GM12865 (cell line): Measurements from ENCODE around the gene SPEM2.

Source experiments
- DNase-seq: peaks from one replicate; pipeline ENCODE4 v3.0.0; 2010; ENCODE audit warnings: low read depth
- H3K4me3 ChIP-seq: 2 replicates; pipeline ENCODE4 v1.5.1; 2011; ENCODE audit warnings: mild to moderate bottlenecking, low read depth, low read length, control low read depth
- TF ChIP-seq, protein P1 (sequence below): IDR thresholded peaks from 2 replicates; pipeline ENCODE4 v1.5.1; 2011; ENCODE audit warnings: low read length, control low read depth, low read depth, inconsistent platforms; ENCODE audit not compliant: insufficient read depth; ENCODE audit errors: missing control alignments

The SPEM2 gene

DNA sequence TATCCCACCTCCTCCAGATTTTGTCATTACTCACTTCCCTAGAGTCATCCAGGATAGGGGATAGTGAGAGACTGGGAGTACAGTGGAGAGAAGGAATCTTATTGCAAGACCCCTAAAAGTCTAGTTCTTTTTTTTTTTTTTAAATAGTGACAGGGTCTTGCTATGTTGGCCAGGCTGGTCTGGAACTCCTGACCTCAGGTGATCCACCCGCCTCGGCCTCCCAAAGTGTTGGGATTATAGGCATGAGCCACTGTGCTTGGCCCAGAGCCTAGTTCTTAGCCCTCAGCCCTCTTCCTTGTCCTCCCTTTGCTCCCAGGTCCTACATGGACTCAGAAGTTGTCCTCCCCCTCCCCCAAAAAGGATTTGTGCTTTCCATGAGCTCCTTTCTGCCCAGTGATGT is 16.7 kb downstream of the SPEM2 start:
- no peak overlapping the region for H3K4me3 ChIP-seq
- TF ChIP-seq, protein P1, sequence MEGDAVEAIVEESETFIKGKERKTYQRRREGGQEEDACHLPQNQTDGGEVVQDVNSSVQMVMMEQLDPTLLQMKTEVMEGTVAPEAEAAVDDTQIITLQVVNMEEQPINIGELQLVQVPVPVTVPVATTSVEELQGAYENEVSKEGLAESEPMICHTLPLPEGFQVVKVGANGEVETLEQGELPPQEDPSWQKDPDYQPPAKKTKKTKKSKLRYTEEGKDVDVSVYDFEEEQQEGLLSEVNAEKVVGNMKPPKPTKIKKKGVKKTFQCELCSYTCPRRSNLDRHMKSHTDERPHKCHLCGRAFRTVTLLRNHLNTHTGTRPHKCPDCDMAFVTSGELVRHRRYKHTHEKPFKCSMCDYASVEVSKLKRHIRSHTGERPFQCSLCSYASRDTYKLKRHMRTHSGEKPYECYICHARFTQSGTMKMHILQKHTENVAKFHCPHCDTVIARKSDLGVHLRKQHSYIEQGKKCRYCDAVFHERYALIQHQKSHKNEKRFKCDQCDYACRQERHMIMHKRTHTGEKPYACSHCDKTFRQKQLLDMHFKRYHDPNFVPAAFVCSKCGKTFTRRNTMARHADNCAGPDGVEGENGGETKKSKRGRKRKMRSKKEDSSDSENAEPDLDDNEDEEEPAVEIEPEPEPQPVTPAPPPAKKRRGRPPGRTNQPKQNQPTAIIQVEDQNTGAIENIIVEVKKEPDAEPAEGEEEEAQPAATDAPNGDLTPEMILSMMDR: no peak
- no peak for DNase-seq

DNA sequence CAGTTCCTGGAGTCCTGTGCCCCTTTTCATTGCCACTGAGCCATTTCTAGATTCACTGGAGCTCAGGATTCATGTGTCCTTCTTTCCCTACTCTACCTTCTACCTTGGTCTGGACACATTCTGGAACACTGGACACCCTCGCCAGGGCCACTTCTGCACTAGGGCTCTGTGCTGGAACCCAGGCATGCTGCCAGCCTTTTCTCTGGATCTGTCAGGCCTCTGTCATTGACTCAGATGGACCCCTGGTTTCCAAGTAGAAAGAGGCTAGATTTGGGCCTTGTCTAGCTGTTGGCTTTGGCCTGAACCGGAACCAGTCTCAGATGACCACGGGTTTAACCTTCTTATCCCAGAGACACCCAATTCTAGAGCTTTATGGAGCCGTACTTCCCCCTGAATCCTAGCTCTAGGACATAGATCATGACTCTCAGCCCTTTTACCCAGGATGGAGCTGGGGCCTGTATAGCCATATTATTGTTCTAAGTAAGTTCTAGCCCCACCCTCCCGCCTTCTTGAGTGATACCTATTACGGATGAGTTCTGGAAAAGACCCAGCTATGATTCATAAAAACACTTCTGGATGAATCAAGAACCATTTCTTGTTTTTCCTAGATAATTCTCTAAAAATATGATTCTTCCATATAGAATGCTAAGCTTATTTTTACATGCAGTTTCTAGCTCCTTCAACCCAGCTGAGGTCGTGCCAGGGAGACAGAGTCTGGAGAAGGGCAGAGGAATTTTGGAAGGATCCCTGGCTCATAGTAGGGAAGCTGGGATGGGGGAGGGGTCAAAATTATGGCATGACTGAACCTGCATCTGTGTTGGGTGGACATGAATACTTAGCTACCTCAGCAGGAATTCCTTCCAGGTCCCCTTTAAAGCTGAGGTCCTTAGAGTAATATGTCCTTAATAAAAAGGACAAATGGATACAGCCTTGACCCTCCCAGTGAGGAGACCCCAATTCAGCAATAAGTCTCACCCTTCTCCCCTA is 18.4 kb downstream of the SPEM2 start:
- no peak for DNase-seq
- no peak overlapping the region for H3K4me3 ChIP-seq
- TF ChIP-seq, protein P1: no peak

DNA sequence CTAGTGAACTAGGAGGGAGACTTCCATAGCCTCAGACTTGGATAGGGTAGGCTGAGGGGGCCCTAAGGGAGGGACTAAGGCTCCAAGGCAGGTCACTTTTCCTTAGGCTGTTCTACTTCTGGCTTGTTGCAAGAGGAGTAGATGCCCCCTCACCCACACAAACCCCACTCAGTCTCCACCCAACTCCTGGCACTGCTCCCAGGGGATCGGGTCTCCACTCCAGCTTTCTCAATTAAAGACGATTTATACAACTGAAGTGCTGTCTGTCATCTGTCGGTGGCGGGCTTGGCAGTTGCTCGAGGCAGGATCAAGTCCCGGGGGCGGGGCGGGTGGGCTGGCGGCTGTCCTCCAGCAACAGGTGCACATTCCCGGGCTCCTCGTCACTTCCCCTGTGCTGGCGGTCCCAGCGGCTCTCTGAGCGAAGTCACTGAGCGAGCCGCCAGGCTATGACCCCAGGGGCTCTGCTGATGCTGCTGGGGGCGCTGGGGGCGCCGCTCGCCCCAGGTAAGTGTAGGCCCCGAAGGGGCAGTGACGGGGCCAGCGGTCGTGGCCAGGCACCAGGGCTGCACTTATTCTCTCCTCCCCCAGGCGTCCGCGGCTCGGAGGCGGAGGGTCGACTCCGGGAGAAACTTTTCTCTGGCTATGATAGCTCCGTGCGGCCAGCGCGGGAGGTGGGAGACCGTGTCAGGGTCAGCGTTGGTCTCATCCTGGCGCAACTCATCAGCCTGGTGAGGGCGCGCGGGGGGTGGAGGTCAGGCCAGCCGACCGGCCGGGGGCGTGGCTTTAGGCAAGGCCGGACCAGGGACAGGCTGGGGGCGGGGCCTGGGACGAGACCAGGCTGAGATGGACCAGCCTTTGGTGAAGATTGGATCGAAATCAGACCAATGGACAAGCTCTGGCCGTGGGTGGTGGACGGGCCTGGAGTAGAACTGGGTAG is 19.5 kb downstream of the SPEM2 start, which contains the start of gene CHRNB1:
CHRNB1 (plus strand) TSS at position 380 of the 937 bp plus-strand sequence; CDS start at position 447, 67 bp downstream.
- peak; percentile 35 for DNase-seq
- H3K4me3 ChIP-seq: peak within 1 kb of the TSS; percentile 26
- TF ChIP-seq, protein P1: no peak

DNA sequence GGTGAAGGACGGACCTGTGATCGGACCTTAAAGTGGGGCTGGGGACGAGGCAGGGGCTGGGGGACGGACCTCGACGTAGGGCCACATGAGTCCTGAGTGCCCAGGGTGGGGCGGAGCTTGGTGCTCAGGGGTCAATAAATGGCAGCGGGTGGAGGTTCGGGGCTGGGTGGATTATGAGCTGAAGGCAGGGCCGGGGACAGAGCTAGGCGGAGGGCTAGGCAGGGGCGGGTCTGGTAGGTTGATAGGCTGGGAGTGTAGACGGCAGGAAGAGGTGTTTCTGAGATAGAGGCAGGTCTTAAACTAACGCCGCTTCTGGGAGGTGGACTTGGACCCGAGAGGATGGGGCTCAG is 20.2 kb downstream of the SPEM2 start:
- TF ChIP-seq, protein P1: no peak

DNA sequence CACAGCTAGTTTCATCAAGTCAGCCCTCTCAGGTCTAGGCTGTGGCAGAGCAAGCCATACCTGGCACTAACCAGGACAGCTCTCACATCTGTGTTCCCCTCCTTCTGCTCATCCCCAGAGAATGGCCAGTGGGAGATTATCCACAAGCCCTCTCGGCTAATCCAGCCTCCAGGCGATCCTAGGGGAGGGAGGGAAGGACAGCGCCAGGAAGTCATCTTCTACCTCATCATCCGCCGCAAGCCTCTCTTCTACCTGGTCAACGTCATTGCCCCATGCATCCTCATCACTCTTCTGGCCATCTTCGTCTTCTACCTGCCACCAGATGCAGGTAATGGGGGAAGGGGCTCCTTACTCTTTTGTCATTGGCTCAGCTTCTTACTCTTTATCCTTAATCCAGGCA is 23.0 kb downstream of the SPEM2 start:
- H3K4me3 ChIP-seq: no peak overlapping the region
- TF ChIP-seq, protein P1: no peak
- DNase-seq: no peak

More for the DNA sequence above, 20.2 kb downstream of the SPEM2 start:
- no peak for DNase-seq
- H3K4me3 ChIP-seq: no peak overlapping the region

DNA sequence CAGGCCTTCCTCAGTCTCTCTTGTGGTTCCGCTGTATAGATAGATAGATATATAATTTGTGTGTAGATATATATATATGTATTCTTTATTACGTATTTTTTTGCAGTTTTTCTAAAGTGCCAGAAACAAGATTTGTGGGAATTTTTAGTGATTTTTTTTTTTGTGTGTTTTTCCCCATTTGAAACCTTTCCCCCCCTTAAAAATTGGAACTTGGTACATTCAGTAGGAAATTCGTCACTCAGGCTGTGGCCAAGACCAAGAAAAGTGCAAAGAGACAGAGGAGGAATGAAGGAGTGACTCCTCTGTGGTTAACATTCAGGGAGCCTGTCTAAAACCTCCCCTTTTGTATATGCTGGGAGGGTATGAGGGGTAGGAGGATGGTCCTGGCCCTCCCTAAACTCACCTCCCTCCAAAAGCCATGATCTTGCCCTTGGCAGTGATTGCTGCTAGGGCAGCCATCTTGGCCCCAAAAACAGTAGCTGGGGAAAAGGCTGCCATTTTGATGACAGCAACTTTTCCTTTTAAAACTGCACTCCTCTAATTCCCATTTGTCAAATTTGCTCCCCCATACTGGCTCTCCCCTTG is 34.6 kb downstream of the SPEM2 start:
- TF ChIP-seq, protein P1: no peak
- no peak overlapping the region for H3K4me3 ChIP-seq

More for the DNA sequence above, 34.6 kb downstream of the SPEM2 start:
- DNase-seq: no peak
